Right lobe of liver (tissue), 4 donors: ENCODE measurements around the gene ESPN.

ENCODE experiments used
- CTCF ChIP-seq, 4 donors: fragments of 200-600 bp in 3 of 4; fragments of 450-650 bp in 1 of 4; IDR thresholded peaks; one replicate each; pipeline versions ENCODE4 v1.5.1 to v1.8.0; 2016 to 2022; ENCODE audit warnings: antibody characterized with exemption in 4 of 4, mild to moderate bottlenecking in 2 of 4
- POLR2A ChIP-seq: fragments of 450-650 bp; IDR thresholded peaks from one replicate; pipeline ENCODE4 v1.6.1; 2017; ENCODE audit warnings: antibody characterized with exemption, mild to moderate bottlenecking
- donor health status: DM: no; HTN: no; CAD: no.
- donor health status: DM: no; HTN: no; CAD: no.
- donor health status: DM: no; HTN: yes; CAD: no.

GRCh38 chr1:6508154-6508815 lies 83.7 kb downstream of the ESPN start:
- TF ChIP-seq CTCF (IDR thresholded peaks at IDR 0.05): no peak
- no peak for TF ChIP-seq POLR2A
